MM.1S (cell line): ENCODE results near the gene HELZ2.

Experiments used
- CTCF ChIP-seq: fragments of 300-600 bp; sonication (generic); IDR thresholded peaks from 2 replicates; pipeline ENCODE4 v1.5.1; 2016; ENCODE audit warnings: antibody characterized with exemption, low read length, mixed read lengths
- EZH2 ChIP-seq: fragments of 300-600 bp; sonication (generic); optimal IDR thresholded peaks from 2 replicates; pipeline ENCODE3; 2017; ENCODE audit warnings: low read depth, mild to moderate bottlenecking, antibody characterized with exemption, low read length, mixed read lengths
- EZH2phosphoT487 ChIP-seq: fragments of 300-600 bp; sonication (generic); IDR thresholded peaks from 2 replicates; pipeline ENCODE4 v1.6.1; 2018; ENCODE audit warnings: antibody characterized with exemption, low read length

GRCh38 chr20:63606686-63607085 lies 32.6 kb upstream of the HELZ2 start:
- TF ChIP-seq CTCF: no peak
- TF ChIP-seq EZH2: no peak
- TF ChIP-seq EZH2phosphoT487: no peak
